ENCODE data around the gene MTG1.

- TF ChIP-seq POLR2AphosphoS5 (IDR thresholded peaks at IDR 0.05) = peak in 2 of 3 donors; percentile 35 to 40
- TF ChIP-seq, protein P1, sequence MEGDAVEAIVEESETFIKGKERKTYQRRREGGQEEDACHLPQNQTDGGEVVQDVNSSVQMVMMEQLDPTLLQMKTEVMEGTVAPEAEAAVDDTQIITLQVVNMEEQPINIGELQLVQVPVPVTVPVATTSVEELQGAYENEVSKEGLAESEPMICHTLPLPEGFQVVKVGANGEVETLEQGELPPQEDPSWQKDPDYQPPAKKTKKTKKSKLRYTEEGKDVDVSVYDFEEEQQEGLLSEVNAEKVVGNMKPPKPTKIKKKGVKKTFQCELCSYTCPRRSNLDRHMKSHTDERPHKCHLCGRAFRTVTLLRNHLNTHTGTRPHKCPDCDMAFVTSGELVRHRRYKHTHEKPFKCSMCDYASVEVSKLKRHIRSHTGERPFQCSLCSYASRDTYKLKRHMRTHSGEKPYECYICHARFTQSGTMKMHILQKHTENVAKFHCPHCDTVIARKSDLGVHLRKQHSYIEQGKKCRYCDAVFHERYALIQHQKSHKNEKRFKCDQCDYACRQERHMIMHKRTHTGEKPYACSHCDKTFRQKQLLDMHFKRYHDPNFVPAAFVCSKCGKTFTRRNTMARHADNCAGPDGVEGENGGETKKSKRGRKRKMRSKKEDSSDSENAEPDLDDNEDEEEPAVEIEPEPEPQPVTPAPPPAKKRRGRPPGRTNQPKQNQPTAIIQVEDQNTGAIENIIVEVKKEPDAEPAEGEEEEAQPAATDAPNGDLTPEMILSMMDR (IDR thresholded peaks at IDR 0.05) = no peak
Measured at GRCh38 chr10:133359554-133359971, 34.4 kb upstream of the MTG1 start.
